Measurements from ENCODE around the gene CCDC141. TPM values are rescaled to one million over a fixed set of nuclear protein-coding genes. Genes with fewer than 3 reads are reported as not detected.

CCDC141 gene
- total RNA-seq, 1 experiment from 2014 or later, result 0.30 TPM

- no peak overlapping the region for H3K4me3 ChIP-seq (replicated peaks in 1 of 2; ENCODE audit: low read depth in 1 of 2, low read length in 2 of 2)
- no peaks in the 10 kb centered on the region for H4K20me1 ChIP-seq (ENCODE audit: insufficient read depth)
- POLR2A ChIA-PET, result no interaction called here
- RAD21 ChIA-PET (ENCODE audit: low non-redundant PET in 1 of 2, low total read pairs in 2 of 2, uncharacterized antibody in 2 of 2, unreplicated experiment in 2 of 2), result no interaction called here
- no peaks in the 10 kb centered on the region for H3K4me1 ChIP-seq (ENCODE audit: control insufficient read depth in 1 of 2, insufficient read depth in 2 of 2, low read length in 2 of 2)
- H3K36me3 ChIP-seq (ENCODE audit: control insufficient read depth in 1 of 2, insufficient read depth in 2 of 2, low read length in 2 of 2), result no peaks in the 10 kb centered on the region
- no peak for TF ChIP-seq ZNF274 (IDR thresholded peaks at IDR 0.05; ENCODE audit: low read depth, low read length)
- TF ChIP-seq TCF7L2 (IDR thresholded peaks at IDR 0.05; ENCODE audit: borderline replicate concordance, extremely low read depth, insufficient read depth, insufficient read length), result no peak
- TF ChIP-seq EZH2phosphoT487 (IDR thresholded peaks at IDR 0.05; ENCODE audit: borderline replicate concordance), result no peak
- no peak for TF ChIP-seq YY1 (IDR thresholded peaks at IDR 0.05; ENCODE audit: extremely low read depth, insufficient replicate concordance, low read depth, low read length)
- TF ChIP-seq, protein P1, sequence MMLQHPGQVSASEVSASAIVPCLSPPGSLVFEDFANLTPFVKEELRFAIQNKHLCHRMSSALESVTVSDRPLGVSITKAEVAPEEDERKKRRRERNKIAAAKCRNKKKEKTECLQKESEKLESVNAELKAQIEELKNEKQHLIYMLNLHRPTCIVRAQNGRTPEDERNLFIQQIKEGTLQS (IDR thresholded peaks at IDR 0.05), result no peak
- TF ChIP-seq EZH2 (IDR thresholded peaks at IDR 0.05), result no peak
- no peak for TF ChIP-seq FOSL1 (IDR thresholded peaks at IDR 0.05; ENCODE audit: low read depth)
- TF ChIP-seq SRF (IDR thresholded peaks at IDR 0.05; ENCODE audit: low read depth), result no peak
- no peak for TF ChIP-seq ZFX (IDR thresholded peaks at IDR 0.05)
- no peaks in the 10 kb centered on the region for H3K79me2 ChIP-seq (ENCODE audit: insufficient read depth, low read length)
- no peaks in the 10 kb centered on the region for H3K9me2 ChIP-seq (ENCODE audit: insufficient read depth)
- DNase-seq (ENCODE audit: low read depth, low spot score), result no peak
- ATAC-seq, result no peak
- no peak overlapping the region for H3K27ac ChIP-seq (ENCODE audit: low read depth, low read length)
- no TSS peak for BruUV-seq (replicated peaks)
- no peaks in the 10 kb centered on the region for H3K27me3 ChIP-seq (ENCODE audit: insufficient read depth, low read length)
- intact Hi-C loops (cut with micrococcal nuclease), result no loop called here
- H2AFZ ChIP-seq (ENCODE audit: low read depth, low read length, poor library complexity, severe bottlenecking), result no peak overlapping the region
- H3K4me2 ChIP-seq (ENCODE audit: low read length), result no peak overlapping the region
- no peak overlapping the region for H3K9ac ChIP-seq (ENCODE audit: low read length)
- CTCF ChIA-PET, result no interaction called here
- no peaks in the 10 kb centered on the region for H3K9me3 ChIP-seq (ENCODE audit: control insufficient read depth in 1 of 2, insufficient read depth in 1 of 2, low read depth in 1 of 2, low read length in 2 of 2)
Observed at GRCh38 chr2:178848335-178848734, 201.6 kb downstream of the CCDC141 start.

DNA sequence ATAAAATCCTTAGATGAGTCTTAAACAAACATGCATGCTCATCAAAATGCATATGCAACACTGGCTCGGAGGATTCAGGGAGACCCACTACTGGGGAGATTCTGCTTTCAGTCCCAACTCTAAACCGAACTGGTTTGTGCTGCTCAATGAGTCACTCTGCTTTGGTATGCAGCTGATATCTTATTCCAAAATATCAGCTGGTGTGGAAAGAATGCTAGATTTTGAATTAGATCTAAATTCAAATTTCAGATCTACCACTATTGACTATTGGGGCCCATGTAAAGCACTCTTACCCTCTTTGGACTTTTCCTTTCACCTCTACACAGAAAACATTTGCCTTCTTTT is 203.5 kb downstream of the CCDC141 start:
- ATAC-seq (no peak), DNase-seq (ENCODE audit: low read depth, low spot score) (no peak)
- Histone ChIP-seq H3K4me2 (ENCODE audit: low read length) (no peak overlapping the region), H3K4me1 (ENCODE audit: control insufficient read depth in 1 of 2, insufficient read depth in 2 of 2, low read length in 2 of 2) (no peaks in the 10 kb centered on the region), H2AFZ (ENCODE audit: low read depth, low read length, poor library complexity, severe bottlenecking) (no peak overlapping the region), H3K9ac (ENCODE audit: low read length) (no peak overlapping the region), H4K20me1 (ENCODE audit: insufficient read depth) (no peaks in the 10 kb centered on the region), H3K79me2 (ENCODE audit: insufficient read depth, low read length) (no peaks in the 10 kb centered on the region), H3K9me2 (ENCODE audit: insufficient read depth) (no peaks in the 10 kb centered on the region), H3K9me3 (ENCODE audit: control insufficient read depth in 1 of 2, insufficient read depth in 1 of 2, low read depth in 1 of 2, low read length in 2 of 2) (no peaks in the 10 kb centered on the region), H3K27me3 (ENCODE audit: insufficient read depth, low read length) (no peaks in the 10 kb centered on the region), H3K36me3 (ENCODE audit: control insufficient read depth in 1 of 2, insufficient read depth in 2 of 2, low read length in 2 of 2) (no peaks in the 10 kb centered on the region), H3K27ac (ENCODE audit: low read depth, low read length) (no peak overlapping the region), H3K4me3 (replicated peaks in 1 of 2; ENCODE audit: low read depth in 1 of 2, low read length in 2 of 2) (no peak overlapping the region)
- CTCF ChIA-PET, result no interaction called here
- RAD21 ChIA-PET (ENCODE audit: low non-redundant PET in 1 of 2, low total read pairs in 2 of 2, uncharacterized antibody in 2 of 2, unreplicated experiment in 2 of 2), result no interaction called here
- TF ChIP-seq POLR2AphosphoS5 (IDR thresholded peaks at IDR 0.05; ENCODE audit: low read depth, low read length), result no peak
- TF ChIP-seq ZFX (IDR thresholded peaks at IDR 0.05), result no peak
- TF ChIP-seq YY1 (IDR thresholded peaks at IDR 0.05; ENCODE audit: extremely low read depth, insufficient replicate concordance, low read depth, low read length), result no peak
- TF ChIP-seq POLR2A (IDR thresholded peaks at IDR 0.05; ENCODE audit: borderline replicate concordance, extremely low read depth, insufficient read depth, insufficient read length), result no peak
- TF ChIP-seq TCF7L2 (IDR thresholded peaks at IDR 0.05; ENCODE audit: borderline replicate concordance, extremely low read depth, insufficient read depth, insufficient read length), result no peak
- TF ChIP-seq, protein P2, sequence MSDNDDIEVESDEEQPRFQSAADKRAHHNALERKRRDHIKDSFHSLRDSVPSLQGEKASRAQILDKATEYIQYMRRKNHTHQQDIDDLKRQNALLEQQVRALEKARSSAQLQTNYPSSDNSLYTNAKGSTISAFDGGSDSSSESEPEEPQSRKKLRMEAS (IDR thresholded peaks at IDR 0.05), result no peak
- no peak for TF ChIP-seq EGR1 (IDR thresholded peaks at IDR 0.05; ENCODE audit: low read depth)
- TF ChIP-seq, protein P1 (IDR thresholded peaks at IDR 0.05), result no peak
- no peak for TF ChIP-seq EZH2 (IDR thresholded peaks at IDR 0.05)
- TF ChIP-seq ZNF274 (IDR thresholded peaks at IDR 0.05; ENCODE audit: low read depth, low read length), result no peak
- TF ChIP-seq RAD21 (IDR thresholded peaks at IDR 0.05; ENCODE audit: low read depth), result no peak
- TF ChIP-seq, protein P3, sequence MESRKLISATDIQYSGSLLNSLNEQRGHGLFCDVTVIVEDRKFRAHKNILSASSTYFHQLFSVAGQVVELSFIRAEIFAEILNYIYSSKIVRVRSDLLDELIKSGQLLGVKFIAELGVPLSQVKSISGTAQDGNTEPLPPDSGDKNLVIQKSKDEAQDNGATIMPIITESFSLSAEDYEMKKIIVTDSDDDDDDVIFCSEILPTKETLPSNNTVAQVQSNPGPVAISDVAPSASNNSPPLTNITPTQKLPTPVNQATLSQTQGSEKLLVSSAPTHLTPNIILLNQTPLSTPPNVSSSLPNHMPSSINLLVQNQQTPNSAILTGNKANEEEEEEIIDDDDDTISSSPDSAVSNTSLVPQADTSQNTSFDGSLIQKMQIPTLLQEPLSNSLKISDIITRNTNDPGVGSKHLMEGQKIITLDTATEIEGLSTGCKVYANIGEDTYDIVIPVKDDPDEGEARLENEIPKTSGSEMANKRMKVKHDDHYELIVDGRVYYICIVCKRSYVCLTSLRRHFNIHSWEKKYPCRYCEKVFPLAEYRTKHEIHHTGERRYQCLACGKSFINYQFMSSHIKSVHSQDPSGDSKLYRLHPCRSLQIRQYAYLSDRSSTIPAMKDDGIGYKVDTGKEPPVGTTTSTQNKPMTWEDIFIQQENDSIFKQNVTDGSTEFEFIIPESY (IDR thresholded peaks at IDR 0.05; ENCODE audit: extremely low read depth, insufficient replicate concordance, low read length), result no peak
- no peak for TF ChIP-seq FOSL1 (IDR thresholded peaks at IDR 0.05; ENCODE audit: low read depth)
- intact Hi-C loops (cut with micrococcal nuclease), result no loop called here
- POLR2A ChIA-PET, result no interaction called here
- BruUV-seq (replicated peaks), result no TSS peak

Measured in HCT116 (cell line).